ENCODE results near the gene MYO5A.

GRCh38 chr15:52502608-52503007 lies 26.1 kb downstream of the MYO5A start:
- no peak for TF ChIP-seq EZH2phosphoT487 (IDR thresholded peaks at IDR 0.05; ENCODE audit: borderline replicate concordance)
- TF ChIP-seq, protein P1, sequence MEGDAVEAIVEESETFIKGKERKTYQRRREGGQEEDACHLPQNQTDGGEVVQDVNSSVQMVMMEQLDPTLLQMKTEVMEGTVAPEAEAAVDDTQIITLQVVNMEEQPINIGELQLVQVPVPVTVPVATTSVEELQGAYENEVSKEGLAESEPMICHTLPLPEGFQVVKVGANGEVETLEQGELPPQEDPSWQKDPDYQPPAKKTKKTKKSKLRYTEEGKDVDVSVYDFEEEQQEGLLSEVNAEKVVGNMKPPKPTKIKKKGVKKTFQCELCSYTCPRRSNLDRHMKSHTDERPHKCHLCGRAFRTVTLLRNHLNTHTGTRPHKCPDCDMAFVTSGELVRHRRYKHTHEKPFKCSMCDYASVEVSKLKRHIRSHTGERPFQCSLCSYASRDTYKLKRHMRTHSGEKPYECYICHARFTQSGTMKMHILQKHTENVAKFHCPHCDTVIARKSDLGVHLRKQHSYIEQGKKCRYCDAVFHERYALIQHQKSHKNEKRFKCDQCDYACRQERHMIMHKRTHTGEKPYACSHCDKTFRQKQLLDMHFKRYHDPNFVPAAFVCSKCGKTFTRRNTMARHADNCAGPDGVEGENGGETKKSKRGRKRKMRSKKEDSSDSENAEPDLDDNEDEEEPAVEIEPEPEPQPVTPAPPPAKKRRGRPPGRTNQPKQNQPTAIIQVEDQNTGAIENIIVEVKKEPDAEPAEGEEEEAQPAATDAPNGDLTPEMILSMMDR (conservative IDR thresholded peaks at IDR 0.05; ENCODE audit: low read length): no peak

Measured in Loucy (cell line).